IMR-90 (cell line): ENCODE measurements around the gene AFG1L. TPM values are rescaled to one million over a fixed set of nuclear protein-coding genes. Genes with fewer than 3 reads are reported as not detected.

Source experiments
- ATAC-seq: fragments of 200-7000 bp; cut with Tn5 transposase; 2 replicates; pipeline ENCODE4 v1.9.1; 2020; ENCODE audit warnings: low read depth, mild to moderate bottlenecking, moderate library complexity
- BruUV-seq: library from RNA; stranded (reverse); fragments of 400-500 nt; replicated peaks from 2 replicates; lab custom pipeline; 2021; lab: Mats Ljungman, UMichigan
- CTCF ChIA-PET: fragments of 300-600 bp; formaldehyde crosslinking; extraction: SDS; loops from one replicate; lab custom pipeline; 2021; ENCODE audit warnings: antibody characterized with exemption; lab: Yijun Ruan, JAX
- POLR2A ChIA-PET: fragments of 300-600 bp; sonication (Branson Sonifier 250); formaldehyde crosslinking; loops from one replicate; lab custom pipeline; 2022; ENCODE audit warnings: antibody characterized with exemption; ENCODE audit not compliant: unreplicated experiment; lab: Charles Lee
- DNase-seq: peaks from one replicate; pipeline ENCODE4 v3.0.0; 2013
- H2AFZ ChIP-seq: replicated peaks from 2 replicates; pipeline ENCODE3; 2013; ENCODE audit warnings: low read length, mild to moderate bottlenecking; ENCODE audit not compliant: poor library complexity
- H2AK5ac ChIP-seq: 2 replicates; pipeline ENCODE4 v1.6.1; 2013; ENCODE audit warnings: low read depth, low read length, inconsistent platforms
- H2AK9ac ChIP-seq: replicated peaks from 2 replicates; pipeline ENCODE3; 2013; ENCODE audit warnings: mild to moderate bottlenecking, low read depth, low read length, moderate library complexity; ENCODE audit not compliant: poor library complexity
- H2BK120ac ChIP-seq: 2 replicates; pipeline ENCODE4 v1.6.1; 2013; ENCODE audit warnings: low read depth, low read length, inconsistent platforms
- H2BK15ac ChIP-seq: 3 replicates; pipeline ENCODE4 v1.6.1; 2013; ENCODE audit warnings: low read depth, low read length, inconsistent platforms
- H2BK20ac ChIP-seq: 2 replicates; pipeline ENCODE4 v1.6.1; 2013; ENCODE audit warnings: low read depth, mild to moderate bottlenecking, inconsistent platforms, low read length, moderate library complexity
- H2BK5ac ChIP-seq: 2 replicates; pipeline ENCODE4 v1.6.1; 2013; ENCODE audit warnings: mild to moderate bottlenecking, low read depth, low read length, inconsistent platforms; ENCODE audit not compliant: poor library complexity, severe bottlenecking
- H3K14ac ChIP-seq: replicated peaks from 2 replicates; pipeline ENCODE4 v1.6.1; 2013; ENCODE audit warnings: low read depth, low read length, inconsistent platforms
- H3K18ac ChIP-seq: 2 replicates; pipeline ENCODE4 v1.6.1; 2013; ENCODE audit warnings: low read depth, low read length, control low read depth
- H3K23ac ChIP-seq: 2 replicates; pipeline ENCODE4 v1.6.1; 2013; ENCODE audit warnings: low read depth, low read length, inconsistent platforms
- H3K27ac ChIP-seq: 2 replicates; pipeline ENCODE4 v1.5.1; 2013; ENCODE audit warnings: mild to moderate bottlenecking, control low read depth, low read length; ENCODE audit not compliant: insufficient read depth
- H3K27me3 ChIP-seq: 2 replicates; pipeline ENCODE4 v1.6.1; 2013; ENCODE audit warnings: low read length; ENCODE audit not compliant: control insufficient read depth, insufficient read depth
- H3K36me3 ChIP-seq: 2 replicates; pipeline ENCODE4 v1.6.1; 2013; ENCODE audit warnings: low read length, mixed read lengths; ENCODE audit not compliant: control insufficient read depth, insufficient read depth
- H3K4ac ChIP-seq: 2 replicates; pipeline ENCODE4 v1.6.1; 2013; ENCODE audit warnings: low read depth, low read length, inconsistent platforms
- H3K4me1 ChIP-seq: 2 replicates; pipeline ENCODE4 v1.6.1; 2013; ENCODE audit warnings: low read length, mixed read lengths; ENCODE audit not compliant: control insufficient read depth, insufficient read depth
- H3K4me2 ChIP-seq: 2 replicates; pipeline ENCODE4 v1.6.1; 2013; ENCODE audit warnings: low read depth, mild to moderate bottlenecking, control low read depth, low read length, moderate library complexity
- H3K4me3 ChIP-seq: 2 replicates; pipeline ENCODE4 v1.5.1; 2013; ENCODE audit warnings: low read depth, mild to moderate bottlenecking, control low read depth, low read length, moderate library complexity; ENCODE audit not compliant: insufficient read depth
- H3K56ac ChIP-seq: 2 replicates; pipeline ENCODE4 v1.6.1; 2013; ENCODE audit warnings: low read length, inconsistent platforms; ENCODE audit not compliant: insufficient read depth; ENCODE audit errors: extremely low read depth
- H3K79me1 ChIP-seq, 2 experiments: 2 replicates each; pipeline ENCODE4 v1.6.1; 2013; ENCODE audit warnings: low read length in 2 of 2, inconsistent platforms in 1 of 2, low read depth in 1 of 2
- H3K9ac ChIP-seq: 2 replicates; pipeline ENCODE4 v1.6.1; 2013; ENCODE audit warnings: low read depth, low read length, control low read depth
- H3K9me1 ChIP-seq: 2 replicates; pipeline ENCODE4 v1.6.1; 2013; ENCODE audit warnings: low read length, inconsistent platforms; ENCODE audit not compliant: insufficient read depth
- H3K9me3 ChIP-seq: 2 replicates; pipeline ENCODE4 v1.6.1; 2013; ENCODE audit warnings: low read length; ENCODE audit not compliant: control insufficient read depth, insufficient read depth
- H4K20me1 ChIP-seq: 2 replicates; pipeline ENCODE4 v1.6.1; 2013; ENCODE audit warnings: low read length, inconsistent platforms; ENCODE audit not compliant: insufficient read depth
- H4K5ac ChIP-seq: 2 replicates; pipeline ENCODE4 v1.6.1; 2013; ENCODE audit warnings: mild to moderate bottlenecking, low read depth, low read length, control low read depth
- H4K8ac ChIP-seq, 2 experiments: 2 replicates each; pipeline ENCODE4 v1.6.1; 2013; ENCODE audit warnings: low read depth in 2 of 2, low read length in 2 of 2, control low read depth in 1 of 2, inconsistent platforms in 1 of 2
- H4K91ac ChIP-seq: 2 replicates; pipeline ENCODE4 v1.6.1; 2013; ENCODE audit warnings: low read depth, low read length, inconsistent platforms; ENCODE audit not compliant: insufficient read depth
- BHLHE40 ChIP-seq: fragments of 150-350 bp; IDR thresholded peaks from 2 replicates; pipeline ENCODE4 v1.6.1; 2016; ENCODE audit warnings: mild to moderate bottlenecking, low read depth, low read length
- CEBPB ChIP-seq: IDR thresholded peaks from 2 replicates; pipeline ENCODE4 v1.6.1; 2012; ENCODE audit warnings: low read depth, low read length, improper control_type of control experiment
- CHD1 ChIP-seq: IDR thresholded peaks from 2 replicates; pipeline ENCODE4 v1.6.1; 2012; ENCODE audit warnings: low read depth, low read length, improper control_type of control experiment
- CTCF ChIP-seq: conservative IDR thresholded peaks from 2 replicates; pipeline ENCODE4 v1.5.1; 2012; ENCODE audit warnings: mild to moderate bottlenecking, low read depth, low read length, improper control_type of control experiment
- ELK1 ChIP-seq: fragments of 150-350 bp; IDR thresholded peaks from 2 replicates; pipeline ENCODE4 v1.6.1; 2016; ENCODE audit warnings: low read depth, mild to moderate bottlenecking, low read length, moderate library complexity, borderline replicate concordance
- MAFK ChIP-seq: IDR thresholded peaks from 2 replicates; pipeline ENCODE4 v1.6.1; 2012; ENCODE audit warnings: low read depth, low read length, improper control_type of control experiment
- MXI1 ChIP-seq: IDR thresholded peaks from 2 replicates; pipeline ENCODE4 v1.6.1; 2012; ENCODE audit warnings: low read depth, mild to moderate bottlenecking, low read length, moderate library complexity, borderline replicate concordance
- NFE2L2 ChIP-seq: fragments of 150-350 bp; IDR thresholded peaks from 2 replicates; pipeline ENCODE4 v1.6.1; 2016; ENCODE audit warnings: low read depth, mild to moderate bottlenecking, low read length
- POLR2A ChIP-seq: IDR thresholded peaks from 2 replicates; pipeline ENCODE4 v1.6.1; 2012; ENCODE audit warnings: mild to moderate bottlenecking, low read depth, low read length
- RAD21 ChIP-seq: IDR thresholded peaks from 2 replicates; pipeline ENCODE4 v1.6.1; 2012; ENCODE audit warnings: low read length, improper control_type of control experiment
- RCOR1 ChIP-seq: IDR thresholded peaks from 2 replicates; pipeline ENCODE4 v1.6.1; 2012; ENCODE audit warnings: mild to moderate bottlenecking, low read length, improper control_type of control experiment; ENCODE audit not compliant: insufficient replicate concordance
- SMC3 ChIP-seq: fragments of 150-350 bp; IDR thresholded peaks from 2 replicates; pipeline ENCODE4 v1.6.1; 2016; ENCODE audit warnings: low read depth, mild to moderate bottlenecking, antibody characterized with exemption, low read length, moderate library complexity
- USF2 ChIP-seq: fragments of 150-350 bp; IDR thresholded peaks from 2 replicates; pipeline ENCODE4 v1.6.1; 2017; ENCODE audit warnings: mild to moderate bottlenecking, antibody characterized with exemption, low read length, low read depth
- WGBS, 2 experiments: methylation state at CpG; one replicate each; pipeline versions ENCODE4 v1.1.5 to v1.1.7; 2013; ENCODE audit warnings: missing lambda C conversion rate in 2 of 2; ENCODE audit not compliant: insufficient read length in 1 of 2; ENCODE audit errors: extremely low coverage in 2 of 2; 5-methylcytosine and 5-hydroxymethylcytosine counted together
- dilution Hi-C: fragments of 300-500 bp; cut with HindIII; formaldehyde crosslinking; loops from one replicate; pipeline ENCODE4 v1.14.3; 2018; ENCODE audit warnings: low sequenced_read_pairs; ENCODE audit not compliant: unreplicated experiment
- in situ Hi-C: fragments of 300-500 bp; cut with MboI; formaldehyde crosslinking; loops from 3 replicates; pipeline ENCODE4 v1.14.3; 2019; ENCODE audit warnings: low sequenced_read_pairs, inconsistent platforms, mixed read lengths
- intact Hi-C: fragments of 100-400 bp; cut with micrococcal nuclease; formaldehyde crosslinking; loops from 2 replicates; pipeline ENCODE4 v1.10.0; 2022
- polyA plus RNA-seq, 3 experiments: library from polyadenylated mRNA; depleted of rRNA; stranded (reverse); fragments of >200 nt; gene quantifications; 2 replicates each; pipeline ENCODE4 v1.2.3, GENCODE V29; 2012; ENCODE audit warnings: low replicate concordance in 1 of 3
- total RNA-seq: library from RNA; depleted of rRNA; stranded (reverse); fragments of >200 nt; gene quantifications from 2 replicates; pipeline ENCODE4 v1.2.3, GENCODE V29; 2012

AFG1L gene
- total and polyA plus RNA-seq, 2 of the 4 experiments (the other 2 are of a cell fraction): 1.0 to 2.0 TPM

DNA sequence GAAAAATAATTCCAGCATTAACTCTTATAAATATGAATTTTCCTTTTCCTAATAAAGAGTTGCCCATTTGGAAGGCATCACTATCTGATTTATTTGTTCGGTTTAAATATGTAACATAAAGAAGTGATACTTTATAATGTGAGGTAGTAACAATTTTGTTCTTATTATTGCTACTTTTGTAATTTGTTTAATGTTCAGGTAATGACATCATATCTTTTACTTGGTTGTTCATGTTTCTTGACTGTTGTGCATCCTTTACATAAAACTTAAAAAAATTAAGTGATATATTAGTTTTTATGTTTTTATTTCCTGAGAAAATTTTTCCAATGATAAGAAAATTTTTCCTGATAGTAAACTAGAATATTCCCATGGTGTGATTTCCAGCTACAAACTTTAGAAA lies 124.6 kb downstream of the AFG1L start:
- intact Hi-C loops (no loop called here), dilution Hi-C loops (no loop called here), in situ Hi-C loops (no loop called here)
- ATAC-seq (no peak), DNase-seq (no peak)
- Histone ChIP-seq H3K56ac (no peak overlapping the region), H2AK5ac (no peak overlapping the region), H3K23ac (no peak overlapping the region), H3K4me2 (no peak overlapping the region), H3K27me3 (no peaks in the 10 kb centered on the region), H3K4me1 (no peaks in the 10 kb centered on the region), H3K27ac (no peak overlapping the region), H4K8ac (no peak overlapping the region), H2BK15ac (no peak overlapping the region), H2BK5ac (no peak overlapping the region), H3K4ac (no peak overlapping the region), H3K18ac (no peak overlapping the region), H2AK9ac (no peak overlapping the region), H2AFZ (no peak overlapping the region), H3K79me1 (no peaks in the 10 kb centered on the region), H2BK120ac (no peak overlapping the region), H4K20me1 (no peaks in the 10 kb centered on the region), H4K91ac (no peak overlapping the region), H3K9me3 (no peaks in the 10 kb centered on the region), H3K14ac (no peak overlapping the region), H4K5ac (no peak overlapping the region), H3K4me3 (no peak overlapping the region), H3K36me3 (no peaks in the 10 kb centered on the region), H3K9me1 (no peaks in the 10 kb centered on the region), H2BK20ac (no peak overlapping the region), H3K9ac (no peak overlapping the region)
- no CpG with 5 or more reads among the region's 1 CpG for WGBS, 2 experiments
- POLR2A ChIA-PET: no interaction called here
- TF ChIP-seq CHD1 (no peak), USF2 (no peak), NFE2L2 (no peak), RCOR1 (no peak), MAFK (no peak), CEBPB (no peak), POLR2A (no peak), CTCF (no peak), SMC3 (no peak), BHLHE40 (no peak), MXI1 (no peak), RAD21 (no peak), ELK1 (no peak)
- CTCF ChIA-PET: no interaction called here
- BruUV-seq: no TSS peak
